ENCODE results near the gene SMCO3. TPM values are rescaled to one million over a fixed set of nuclear protein-coding genes. Genes with fewer than 3 reads are reported as not detected.

Gene SMCO3
- not detected for total RNA-seq
- polyA plus RNA-seq, result under 1 TPM; 0.08 to 0.31 TPM

DNA sequence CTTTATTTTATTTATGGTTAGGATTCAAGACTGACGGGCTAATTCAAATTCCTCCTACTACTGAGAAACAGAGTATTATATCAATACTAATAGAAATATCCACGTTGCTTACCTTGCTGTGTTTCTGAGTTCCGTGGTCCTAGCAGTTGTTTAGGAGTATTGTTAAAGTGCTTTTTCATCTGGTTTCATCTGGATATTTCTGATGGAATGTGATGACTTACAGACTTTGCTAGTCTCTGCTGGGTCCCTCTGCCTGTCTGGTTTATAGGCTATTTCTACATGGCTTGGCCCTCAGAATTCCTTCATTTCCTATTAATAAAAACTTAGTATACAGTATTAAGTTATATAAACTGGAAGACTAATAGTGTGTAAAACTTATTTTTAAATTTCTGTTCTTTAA, at the start of gene SMCO3:
SMCO3 (minus strand) TSS at position 169 of the 400 bp plus-strand sequence. CDS start 7,502 bp downstream, outside the sequence.
- CTCF ChIA-PET (ENCODE audit: partially characterized antibody), result interaction anchor here (0.7 kb wide), 1 partner anchor 8 kb away, joined by 4 read pairs; no protein-coding TSS in a partner anchor
- Histone ChIP-seq H3K9me3 (ENCODE audit: control insufficient read depth in 1 of 2, low read length in 2 of 2) (no peaks in the 10 kb centered on the region), H3K27me3 (ENCODE audit: insufficient read depth, low read length) (no peaks in the 10 kb centered on the region), H3K27ac (ENCODE audit: low read depth, low read length) (no peak within 1 kb of the TSS), H3K4me1 (ENCODE audit: insufficient read depth, low read length) (peaks cover 12% of the 10 kb centered on the region), H3K36me3 (ENCODE audit: insufficient read depth, low read length) (no peaks in the 10 kb centered on the region), H3K4me3 (ENCODE audit: low read length in 2 of 2) (no peak within 1 kb of the TSS)
- intact Hi-C loops (cut with micrococcal nuclease), result no loop called here
- Mint-ChIP-seq H3K4me1 (peaks cover 6 to 20% (median 14%) of the 10 kb centered on the region in 4 donors), H3K36me3 (no peaks in the 10 kb centered on the region), H3K27ac (no peak within 1 kb of the TSS), H3K4me3 (no peak within 1 kb of the TSS), H3K9me3 (peaks cover 0 to 5% (median 0%) of the 10 kb centered on the region in 8 donors), H3K27me3 (peaks cover 2 to 3% of the 10 kb centered on the region in 2 donors)
- peak in 1 of 5 donors; percentile 12 for DNase-seq
- POLR2A ChIA-PET (ENCODE audit: partially characterized antibody), result no interaction called here

DNA sequence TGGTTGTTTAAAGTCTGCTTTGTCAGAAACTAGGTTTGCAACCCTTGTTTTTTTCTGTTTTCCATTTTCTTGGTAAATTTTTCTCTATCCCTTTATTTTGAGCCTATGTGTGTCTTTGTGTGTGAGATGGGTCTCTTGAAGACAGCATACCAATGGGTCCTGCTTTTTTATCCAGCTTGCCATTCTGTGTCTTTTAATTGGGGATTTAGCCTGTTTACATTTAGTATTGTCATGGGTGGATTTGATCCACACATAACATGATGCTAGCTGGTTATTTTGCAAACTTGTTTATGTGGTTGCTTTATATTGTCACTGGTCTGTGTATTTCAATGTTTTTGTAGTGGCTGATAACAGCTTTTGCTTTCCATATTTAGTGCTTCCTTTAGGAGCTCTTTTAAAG, 46.5 kb upstream of the SMCO3 start:
- peaks cover 0 to 59% (median 35%) of the 10 kb centered on the region in 8 donors for H3K9me3 Mint-ChIP-seq
- H3K4me1 Mint-ChIP-seq, result no peaks in the 10 kb centered on the region

DNA sequence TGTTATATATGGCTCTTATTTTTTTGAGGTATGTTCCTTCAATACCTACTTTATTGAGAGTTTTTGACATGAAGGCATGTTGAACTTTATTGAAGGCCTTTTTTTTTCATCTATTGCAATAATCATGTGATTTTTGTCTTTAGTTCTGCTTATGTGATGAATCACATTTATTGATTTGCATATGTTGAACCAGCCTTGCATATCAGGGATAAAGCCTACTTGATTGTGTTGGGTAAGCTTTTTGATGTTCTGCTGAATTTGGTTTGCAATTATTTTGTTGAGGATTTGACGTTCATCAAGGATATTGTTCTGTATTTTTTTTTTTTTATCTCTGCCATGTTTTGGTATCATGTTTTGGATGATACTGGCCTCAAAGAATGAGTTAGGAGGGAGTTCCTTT, 44.5 kb upstream of the SMCO3 start:
- H3K9me3 Mint-ChIP-seq, result peaks cover 0 to 56% (median 26%) of the 10 kb centered on the region in 8 donors
- DNase-seq, result no peak
- POLR2A ChIA-PET (ENCODE audit: partially characterized antibody), result no interaction called here

More for the DNA sequence above, 46.5 kb upstream of the SMCO3 start:
- ChIA-PET POLR2A (ENCODE audit: partially characterized antibody) (interaction anchor here (0.8 kb wide), 1 partner anchor 69 kb away, joined by 4 read pairs; no protein-coding TSS in a partner anchor), CTCF (ENCODE audit: partially characterized antibody) (no interaction called here)
- no peaks in the 10 kb centered on the region for H3K27me3 ChIP-seq (ENCODE audit: insufficient read depth, low read length)
- no peaks in the 10 kb centered on the region for H3K27me3 Mint-ChIP-seq
- intact Hi-C loops (cut with micrococcal nuclease), result no loop called here
- H3K27ac Mint-ChIP-seq, result no peak overlapping the region
- H3K4me3 Mint-ChIP-seq, result no peak overlapping the region
- no peak overlapping the region for H3K4me3 ChIP-seq (ENCODE audit: low read length in 2 of 2)
- H3K27ac ChIP-seq (ENCODE audit: low read depth, low read length), result no peak overlapping the region
- no peaks in the 10 kb centered on the region for H3K36me3 ChIP-seq (ENCODE audit: insufficient read depth, low read length)
- H3K4me1 ChIP-seq (ENCODE audit: insufficient read depth, low read length), result no peaks in the 10 kb centered on the region
- no peak for DNase-seq
- H3K36me3 Mint-ChIP-seq, result peaks cover 3 to 6% of the 10 kb centered on the region in 2 donors
- no peaks in the 10 kb centered on the region for H3K9me3 ChIP-seq (ENCODE audit: control insufficient read depth in 1 of 2, low read length in 2 of 2)

GRCh38 chr12:14854586-14855183, 40.7 kb upstream of the SMCO3 start:
- Mint-ChIP-seq H3K4me1 (no peaks in the 10 kb centered on the region), H3K27me3 (no peaks in the 10 kb centered on the region), H3K9me3 (peaks cover 0 to 22% (median 11%) of the 10 kb centered on the region in 8 donors), H3K4me3 (no peak overlapping the region), H3K27ac (no peak overlapping the region), H3K36me3 (peaks cover 0 to 5% of the 10 kb centered on the region in 2 donors)
- Histone ChIP-seq H3K9me3 (ENCODE audit: control insufficient read depth in 1 of 2, low read length in 2 of 2) (no peaks in the 10 kb centered on the region), H3K36me3 (ENCODE audit: insufficient read depth, low read length) (no peaks in the 10 kb centered on the region), H3K4me3 (ENCODE audit: low read length in 2 of 2) (no peak overlapping the region), H3K4me1 (ENCODE audit: insufficient read depth, low read length) (no peaks in the 10 kb centered on the region), H3K27ac (ENCODE audit: low read depth, low read length) (no peak overlapping the region), H3K27me3 (ENCODE audit: insufficient read depth, low read length) (no peaks in the 10 kb centered on the region)
- ChIA-PET POLR2A (ENCODE audit: partially characterized antibody) (no interaction called here), CTCF (ENCODE audit: partially characterized antibody) (interaction anchor here (0.9 to 1.7 kb wide), 4 partner anchors 15 to 142 kb away, joined by 3 to 5 read pairs (median 3); no protein-coding TSS in a partner anchor)
- intact Hi-C loops (cut with micrococcal nuclease), result no loop called here
- DNase-seq, result no peak

More for the DNA sequence above, 44.5 kb upstream of the SMCO3 start:
- H3K4me3 Mint-ChIP-seq, result no peak overlapping the region
- no peaks in the 10 kb centered on the region for H3K27me3 Mint-ChIP-seq
- no peaks in the 10 kb centered on the region for H3K9me3 ChIP-seq (ENCODE audit: control insufficient read depth in 1 of 2, low read length in 2 of 2)
- intact Hi-C loops (cut with micrococcal nuclease), result no loop called here
- H3K4me1 Mint-ChIP-seq, result no peaks in the 10 kb centered on the region
- no peaks in the 10 kb centered on the region for H3K27me3 ChIP-seq (ENCODE audit: insufficient read depth, low read length)
- H3K4me3 ChIP-seq (ENCODE audit: low read length in 2 of 2), result no peak overlapping the region
- no peaks in the 10 kb centered on the region for H3K4me1 ChIP-seq (ENCODE audit: insufficient read depth, low read length)
- no peaks in the 10 kb centered on the region for H3K36me3 ChIP-seq (ENCODE audit: insufficient read depth, low read length)
- CTCF ChIA-PET (ENCODE audit: partially characterized antibody), result interaction anchor here (1.0 kb wide), 1 partner anchor 10 kb away, joined by 3 read pairs; no protein-coding TSS in a partner anchor
- no peak overlapping the region for H3K27ac Mint-ChIP-seq
- H3K36me3 Mint-ChIP-seq, result peaks cover 3 to 6% of the 10 kb centered on the region in 2 donors
- no peak overlapping the region for H3K27ac ChIP-seq (ENCODE audit: low read depth, low read length)

DNA sequence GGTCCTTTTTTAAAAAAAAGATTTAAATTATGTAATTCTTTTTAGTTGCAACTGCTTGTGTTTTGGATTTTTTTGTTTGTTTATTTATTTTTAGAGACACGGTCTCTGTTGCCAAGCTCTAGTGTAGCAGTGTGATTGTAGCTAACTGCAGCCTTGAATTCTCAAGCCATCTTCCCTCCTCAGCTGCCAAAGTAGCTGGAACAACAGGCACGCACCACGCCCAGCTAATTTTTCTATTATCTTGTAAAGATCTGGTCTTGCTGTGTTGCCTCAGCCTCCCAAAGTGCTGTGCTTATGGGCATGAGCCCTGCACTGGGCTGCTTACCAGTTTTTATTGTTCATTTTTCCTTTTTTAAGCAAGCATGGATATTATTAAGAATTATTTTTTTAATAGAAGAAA, 40.0 kb upstream of the SMCO3 start:
- no peak for DNase-seq
- H3K27ac Mint-ChIP-seq, result no peak overlapping the region
- intact Hi-C loops (cut with micrococcal nuclease), result no loop called here
- no peak overlapping the region for H3K4me3 ChIP-seq (ENCODE audit: low read length in 2 of 2)
- no peak overlapping the region for H3K4me3 Mint-ChIP-seq
- POLR2A ChIA-PET (ENCODE audit: partially characterized antibody), result interaction anchor here (0.9 kb wide), 1 partner anchor 141 kb away, joined by 3 read pairs; no protein-coding TSS in a partner anchor
- CTCF ChIA-PET (ENCODE audit: partially characterized antibody), result interaction anchor here (1.1 to 1.7 kb wide), 3 partner anchors 130 to 143 kb away, joined by 3 to 5 read pairs (median 3); no protein-coding TSS in a partner anchor
- H3K27me3 Mint-ChIP-seq, result no peaks in the 10 kb centered on the region
- H3K36me3 Mint-ChIP-seq, result peaks cover 0 to 2% of the 10 kb centered on the region in 2 donors
- no peaks in the 10 kb centered on the region for H3K4me1 ChIP-seq (ENCODE audit: insufficient read depth, low read length)
- no peaks in the 10 kb centered on the region for H3K4me1 Mint-ChIP-seq
- H3K9me3 ChIP-seq (ENCODE audit: control insufficient read depth in 1 of 2, low read length in 2 of 2), result no peaks in the 10 kb centered on the region
- no peaks in the 10 kb centered on the region for H3K27me3 ChIP-seq (ENCODE audit: insufficient read depth, low read length)
- H3K27ac ChIP-seq (ENCODE audit: low read depth, low read length), result no peak overlapping the region
- peaks cover 0 to 15% (median 5%) of the 10 kb centered on the region in 8 donors for H3K9me3 Mint-ChIP-seq
- no peaks in the 10 kb centered on the region for H3K36me3 ChIP-seq (ENCODE audit: insufficient read depth, low read length)

DNA sequence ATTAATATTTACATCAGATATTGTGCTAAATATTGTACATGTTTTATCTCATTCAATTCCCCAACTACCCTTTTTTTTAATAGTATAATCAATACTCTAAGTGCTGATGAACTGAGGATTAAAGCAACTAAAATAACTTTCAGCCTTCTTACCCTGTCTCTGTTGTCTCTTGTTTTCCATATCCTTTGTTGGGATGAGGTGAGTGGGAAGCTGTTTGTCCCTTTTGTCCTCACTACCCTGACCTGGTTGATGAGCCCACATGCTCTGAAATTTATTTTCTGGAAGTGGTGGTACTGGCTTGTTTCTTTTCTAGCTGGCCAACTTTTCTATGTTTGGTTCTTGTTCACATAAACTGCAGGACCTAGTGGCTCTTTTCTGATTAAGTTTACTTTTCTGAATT, 38.9 kb upstream of the SMCO3 start:
- Mint-ChIP-seq H3K9me3 (peaks cover 0 to 10% (median 5%) of the 10 kb centered on the region in 8 donors), H3K27me3 (no peaks in the 10 kb centered on the region), H3K4me3 (no peak overlapping the region), H3K27ac (no peak overlapping the region), H3K4me1 (no peaks in the 10 kb centered on the region), H3K36me3 (peaks cover 0 to 2% of the 10 kb centered on the region in 2 donors)
- no peaks in the 10 kb centered on the region for H3K9me3 ChIP-seq (ENCODE audit: control insufficient read depth in 1 of 2, low read length in 2 of 2)
- POLR2A ChIA-PET (ENCODE audit: partially characterized antibody), result no interaction called here
- CTCF ChIA-PET (ENCODE audit: partially characterized antibody), result interaction anchor here (1.2 to 1.7 kb wide), 2 partner anchors 83 to 143 kb away, joined by 4 to 5 read pairs; no protein-coding TSS in a partner anchor
- H3K4me1 ChIP-seq (ENCODE audit: insufficient read depth, low read length), result no peaks in the 10 kb centered on the region
- H3K36me3 ChIP-seq (ENCODE audit: insufficient read depth, low read length), result no peaks in the 10 kb centered on the region
- no peak for DNase-seq
- intact Hi-C loops (cut with micrococcal nuclease), result no loop called here
- H3K27me3 ChIP-seq (ENCODE audit: insufficient read depth, low read length), result no peaks in the 10 kb centered on the region
- H3K27ac ChIP-seq (ENCODE audit: low read depth, low read length), result no peak overlapping the region
- no peak overlapping the region for H3K4me3 ChIP-seq (ENCODE audit: low read length in 2 of 2)

GRCh38 chr12:14850929-14851663, 37.1 kb upstream of the SMCO3 start:
- peak overlapping the region in 1 of 7 donors; percentile 32 for H3K27ac Mint-ChIP-seq
- no peaks in the 10 kb centered on the region for H3K4me1 Mint-ChIP-seq
- POLR2A ChIA-PET (ENCODE audit: partially characterized antibody), result no interaction called here
- intact Hi-C loops (cut with micrococcal nuclease), result no loop called here
- no peaks in the 10 kb centered on the region for H3K36me3 Mint-ChIP-seq
- no peaks in the 10 kb centered on the region for H3K9me3 ChIP-seq (ENCODE audit: control insufficient read depth in 1 of 2, low read length in 2 of 2)
- H3K4me3 Mint-ChIP-seq, result no peak overlapping the region
- H3K27me3 Mint-ChIP-seq, result no peaks in the 10 kb centered on the region
- H3K27me3 ChIP-seq (ENCODE audit: insufficient read depth, low read length), result no peaks in the 10 kb centered on the region
- no peak overlapping the region for H3K27ac ChIP-seq (ENCODE audit: low read depth, low read length)
- H3K9me3 Mint-ChIP-seq, result peaks cover 0 to under 1% (median 0%) of the 10 kb centered on the region in 8 donors
- H3K4me1 ChIP-seq (ENCODE audit: insufficient read depth, low read length), result no peaks in the 10 kb centered on the region
- CTCF ChIA-PET (ENCODE audit: partially characterized antibody), result interaction anchor here (0.7 to 1.4 kb wide), 3 partner anchors 45 to 144 kb away, joined by 3 to 6 read pairs (median 3); no protein-coding TSS in a partner anchor
- H3K4me3 ChIP-seq (ENCODE audit: low read length in 2 of 2), result no peak overlapping the region
- no peak for DNase-seq
- no peaks in the 10 kb centered on the region for H3K36me3 ChIP-seq (ENCODE audit: insufficient read depth, low read length)
